Smooth muscle cell (in vitro differentiated cells): ENCODE results near the gene SCGB3A1. TPM values are rescaled to one million over a fixed set of nuclear protein-coding genes. Genes with fewer than 3 reads are reported as not detected.

Experiments
- DNase-seq: peaks from one replicate; lab custom pipeline; 2025; ENCODE audit not compliant: unreplicated experiment; lab: John Stamatoyannopoulos, UW
- H2AFZ ChIP-seq: fragments of 200-600 bp; sonication (generic); 2 replicates; pipeline ENCODE4 v1.6.0; 2016; ENCODE audit warnings: antibody characterized with exemption, low read depth, mild to moderate bottlenecking
- H3F3A ChIP-seq: fragments of 200-600 bp; sonication (generic); 2 replicates; pipeline ENCODE4 v1.6.0; 2017; ENCODE audit warnings: antibody characterized with exemption, low read depth
- H3K27ac ChIP-seq: fragments of 200-600 bp; sonication (generic); 2 replicates; pipeline ENCODE4 v1.5.1; 2016; ENCODE audit warnings: low read depth, mild to moderate bottlenecking
- H3K27me3 ChIP-seq: fragments of 200-600 bp; sonication (generic); 2 replicates; pipeline ENCODE4 v1.6.1; 2016; ENCODE audit warnings: low read depth, mild to moderate bottlenecking
- H3K36me3 ChIP-seq: fragments of 200-600 bp; sonication (generic); 2 replicates; pipeline ENCODE4 v1.5.1; 2016; ENCODE audit warnings: low read depth
- H3K4me1 ChIP-seq: fragments of 200-600 bp; sonication (generic); 2 replicates; pipeline ENCODE4 v1.5.1; 2016; ENCODE audit warnings: low read depth
- H3K4me2 ChIP-seq: fragments of 200-600 bp; sonication (generic); 2 replicates; pipeline ENCODE4 v1.6.0; 2016; ENCODE audit warnings: mild to moderate bottlenecking
- H3K4me3 ChIP-seq: fragments of 200-600 bp; sonication (generic); 2 replicates; pipeline ENCODE4 v1.5.1; 2016; ENCODE audit warnings: mild to moderate bottlenecking
- H3K79me2 ChIP-seq: fragments of 200-600 bp; sonication (generic); 2 replicates; pipeline ENCODE4 v1.6.0; 2016; ENCODE audit warnings: low read depth, mild to moderate bottlenecking
- H3K9ac ChIP-seq: fragments of 200-600 bp; sonication (generic); 2 replicates; pipeline ENCODE4 v1.6.0; 2016; ENCODE audit warnings: low read depth
- H3K9me3 ChIP-seq: fragments of 200-600 bp; sonication (generic); replicated peaks from 2 replicates; pipeline ENCODE4 v1.5.1; 2016; ENCODE audit warnings: low read depth
- H4K20me1 ChIP-seq: fragments of 200-600 bp; sonication (generic); 2 replicates; pipeline ENCODE4 v1.6.0; 2016; ENCODE audit warnings: low read depth
- WGBS: methylation state at CpG from one replicate; pipeline ENCODE4 v1.1.7; 2016; ENCODE audit warnings: low lambda C conversion rate; 5-methylcytosine and 5-hydroxymethylcytosine counted together
- polyA plus RNA-seq: library from polyadenylated mRNA; unstranded; fragments of >200 nt; fragmentation: Nextera tagmentation; extraction: Ambion mirVana; gene quantifications from 2 replicates; pipeline ENCODE4 v1.2.1, GENCODE V29; 2016
- total RNA-seq: library from RNA; depleted of rRNA; stranded (reverse); fragments of >200 nt; gene quantifications from 2 replicates; pipeline ENCODE4 v1.2.3, GENCODE V29; 2014
- TF ChIP-seq, protein P1 (sequence below): fragments of 200-600 bp; sonication (generic); IDR thresholded peaks from 2 replicates; pipeline ENCODE4 v1.5.1; 2017; ENCODE audit warnings: borderline replicate concordance, mild to moderate bottlenecking, antibody characterized with exemption; ENCODE audit not compliant: insufficient read depth, poor library complexity, severe bottlenecking

Gene SCGB3A1
- total and polyA plus RNA-seq, 2 experiments from 2014 or later = not detected

DNA sequence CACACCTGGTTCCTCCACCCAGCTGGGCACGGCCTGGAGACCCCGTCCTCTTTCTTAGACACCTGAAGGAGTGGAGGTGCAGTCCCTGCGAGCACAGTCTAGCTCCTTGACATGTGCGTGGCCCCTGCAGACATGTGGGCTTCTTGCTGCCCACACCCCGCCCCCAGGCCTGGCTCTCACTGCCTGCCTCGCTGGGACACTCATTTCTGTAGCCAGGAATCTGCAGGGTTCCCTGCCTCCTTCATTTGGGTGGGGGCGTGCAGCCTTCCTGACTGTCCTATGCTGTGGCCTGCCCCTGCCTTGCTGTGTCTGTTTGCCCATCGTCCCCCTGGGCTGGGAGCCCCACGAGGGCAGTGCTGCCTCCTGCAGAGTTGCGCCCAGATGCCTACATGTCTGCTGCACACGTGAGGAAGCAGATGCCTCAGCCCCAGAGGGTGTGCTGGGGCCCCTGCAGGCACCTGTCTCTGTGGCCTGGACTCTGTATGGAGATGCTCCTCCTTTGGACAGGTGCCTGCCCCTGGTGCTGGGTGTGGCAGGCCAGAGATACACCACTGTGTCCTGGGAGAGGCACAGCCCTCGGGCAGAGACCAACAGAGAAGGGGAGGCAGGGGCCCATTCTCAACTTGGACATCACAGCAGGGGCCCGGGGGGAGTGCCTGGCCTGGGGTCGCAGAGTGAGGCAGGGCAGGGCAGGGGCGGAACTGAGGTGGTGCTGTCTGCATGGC lies 35.5 kb upstream of the SCGB3A1 start:
- no peaks in the 10 kb centered on the region for H3K79me2 ChIP-seq
- no peaks in the 10 kb centered on the region for H4K20me1 ChIP-seq
- TF ChIP-seq, protein P1, sequence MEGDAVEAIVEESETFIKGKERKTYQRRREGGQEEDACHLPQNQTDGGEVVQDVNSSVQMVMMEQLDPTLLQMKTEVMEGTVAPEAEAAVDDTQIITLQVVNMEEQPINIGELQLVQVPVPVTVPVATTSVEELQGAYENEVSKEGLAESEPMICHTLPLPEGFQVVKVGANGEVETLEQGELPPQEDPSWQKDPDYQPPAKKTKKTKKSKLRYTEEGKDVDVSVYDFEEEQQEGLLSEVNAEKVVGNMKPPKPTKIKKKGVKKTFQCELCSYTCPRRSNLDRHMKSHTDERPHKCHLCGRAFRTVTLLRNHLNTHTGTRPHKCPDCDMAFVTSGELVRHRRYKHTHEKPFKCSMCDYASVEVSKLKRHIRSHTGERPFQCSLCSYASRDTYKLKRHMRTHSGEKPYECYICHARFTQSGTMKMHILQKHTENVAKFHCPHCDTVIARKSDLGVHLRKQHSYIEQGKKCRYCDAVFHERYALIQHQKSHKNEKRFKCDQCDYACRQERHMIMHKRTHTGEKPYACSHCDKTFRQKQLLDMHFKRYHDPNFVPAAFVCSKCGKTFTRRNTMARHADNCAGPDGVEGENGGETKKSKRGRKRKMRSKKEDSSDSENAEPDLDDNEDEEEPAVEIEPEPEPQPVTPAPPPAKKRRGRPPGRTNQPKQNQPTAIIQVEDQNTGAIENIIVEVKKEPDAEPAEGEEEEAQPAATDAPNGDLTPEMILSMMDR = no peak
- H3K9ac ChIP-seq = no peak overlapping the region
- no peak overlapping the region for H3K4me2 ChIP-seq
- no peak overlapping the region for H2AFZ ChIP-seq
- no peak for DNase-seq
- H3K36me3 ChIP-seq = no peaks in the 10 kb centered on the region
- no peak overlapping the region for H3K4me3 ChIP-seq
- no peaks in the 10 kb centered on the region for H3K4me1 ChIP-seq
- H3K27me3 ChIP-seq = no peaks in the 10 kb centered on the region
- WGBS = 84% methylated on average over 15 of the region's 15 CpGs
- H3K27ac ChIP-seq = no peak overlapping the region
- H3K9me3 ChIP-seq = no peaks in the 10 kb centered on the region
- no peaks in the 10 kb centered on the region for H3F3A ChIP-seq

DNA sequence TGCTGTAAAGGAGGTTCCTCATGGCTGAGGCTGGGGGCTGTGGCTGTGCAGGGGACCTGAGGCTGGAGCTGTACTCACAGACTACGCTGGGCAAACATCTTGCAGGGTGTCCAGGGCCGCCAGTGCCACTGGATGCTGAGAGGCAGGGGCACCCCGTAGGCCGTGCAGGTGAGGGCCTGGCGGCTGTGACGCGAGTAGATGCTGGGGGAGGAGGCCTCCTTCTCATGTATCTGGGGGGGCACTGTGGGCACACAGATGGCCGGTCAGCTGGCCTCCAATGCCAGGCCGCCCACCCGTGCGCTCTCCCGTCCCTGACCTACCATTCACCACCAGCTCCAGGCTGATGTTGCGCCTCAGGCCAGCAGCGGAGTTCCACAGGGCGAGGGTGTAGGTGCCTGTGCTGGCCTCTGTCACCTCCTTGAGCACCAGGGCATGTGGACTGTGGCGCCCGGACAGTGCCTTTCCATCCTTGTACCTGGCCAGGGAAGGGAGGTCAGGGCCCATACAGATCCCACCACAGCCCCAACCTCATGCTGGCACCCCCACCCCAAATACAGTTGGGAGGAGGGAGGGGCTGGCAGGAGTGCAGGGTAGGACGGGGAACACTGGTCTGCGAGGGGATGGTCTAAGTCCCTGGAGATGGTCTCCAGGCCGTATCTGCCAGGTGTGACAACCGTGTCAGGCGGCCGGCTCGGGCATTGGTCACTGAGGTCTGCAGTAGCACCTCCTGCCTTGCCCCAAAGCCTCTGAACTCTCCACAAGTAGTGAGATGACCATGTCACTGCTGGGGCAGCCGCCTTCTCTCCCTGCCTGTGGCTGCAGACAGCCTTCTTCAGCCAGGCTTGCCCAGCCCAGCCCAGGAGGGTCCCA lies 34.7 kb upstream of the SCGB3A1 start:
- no peak overlapping the region for H3K9ac ChIP-seq
- TF ChIP-seq, protein P1 = no peak
- no peak overlapping the region for H3K27ac ChIP-seq
- H3K36me3 ChIP-seq = no peaks in the 10 kb centered on the region
- peaks cover 1% of the 10 kb centered on the region for H3K27me3 ChIP-seq
- H3K79me2 ChIP-seq = no peaks in the 10 kb centered on the region
- no peaks in the 10 kb centered on the region for H3F3A ChIP-seq
- no peak overlapping the region for H2AFZ ChIP-seq
- no peaks in the 10 kb centered on the region for H4K20me1 ChIP-seq
- WGBS = 96% methylated on average over 21 of the region's 25 CpGs
- H3K4me1 ChIP-seq = no peaks in the 10 kb centered on the region
- H3K4me3 ChIP-seq = no peak overlapping the region
- no peaks in the 10 kb centered on the region for H3K9me3 ChIP-seq
- no peak overlapping the region for H3K4me2 ChIP-seq
- no peak for DNase-seq

DNA sequence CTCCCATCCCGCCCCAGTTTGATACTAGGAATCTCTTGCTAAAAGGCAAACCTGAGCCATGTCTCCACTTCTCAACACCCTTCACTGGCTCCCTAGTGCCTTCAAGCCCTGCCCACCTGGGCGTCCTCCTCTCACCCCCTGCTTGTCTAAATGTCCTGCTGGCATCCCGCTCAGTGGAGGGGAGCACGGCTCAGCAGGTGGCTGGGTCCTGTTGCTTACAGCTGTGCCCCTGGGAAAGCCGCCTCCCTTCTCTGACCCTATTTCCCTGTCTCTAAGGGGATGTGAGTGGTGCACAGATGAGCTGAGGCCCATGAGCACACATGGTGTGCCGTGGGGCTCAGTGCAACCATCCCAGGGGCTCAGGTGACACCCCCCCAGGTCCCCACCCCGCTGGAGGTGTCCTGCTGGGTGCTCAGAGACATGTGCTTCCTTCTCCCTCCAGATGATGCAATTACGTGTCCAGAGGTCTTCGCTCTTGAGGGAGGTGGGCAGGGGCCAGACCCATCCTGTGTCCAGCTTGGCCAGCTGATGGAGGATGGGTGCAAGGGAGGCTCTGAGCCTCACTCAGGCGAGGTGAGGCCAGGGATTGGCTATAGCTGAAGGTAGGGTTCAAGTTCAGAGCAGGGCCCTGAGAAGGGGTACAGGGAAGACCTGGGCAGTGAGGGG lies 34.0 kb upstream of the SCGB3A1 start:
- Histone ChIP-seq H3K27ac (no peak overlapping the region), H3K9me3 (no peaks in the 10 kb centered on the region), H4K20me1 (no peaks in the 10 kb centered on the region), H3K36me3 (no peaks in the 10 kb centered on the region), H3K9ac (no peak overlapping the region), H3F3A (no peaks in the 10 kb centered on the region), H3K4me3 (no peak overlapping the region), H3K79me2 (no peaks in the 10 kb centered on the region), H3K27me3 (peaks cover 5% of the 10 kb centered on the region), H3K4me2 (no peak overlapping the region), H3K4me1 (no peaks in the 10 kb centered on the region), H2AFZ (no peak overlapping the region)
- TF ChIP-seq, protein P1 = no peak
- 92% methylated on average over 10 of the region's 10 CpGs for WGBS
- DNase-seq = no peak
